GM13976 (cell line): ENCODE data around the gene GGA3.

Experiments used
- DNase-seq: peaks from one replicate; pipeline ENCODE4 v3.0.0; 2012; ENCODE audit warnings: low spot score
- in situ Hi-C: fragments of 300-500 bp; cut with MboI; formaldehyde crosslinking; loops from one replicate; pipeline ENCODE4 v1.12.0; 2022; ENCODE audit warnings: low sequenced_read_pairs, mixed read lengths, inconsistent platforms; ENCODE audit not compliant: unreplicated experiment
- TF ChIP-seq, protein P1 (sequence below): IDR thresholded peaks from 2 replicates; pipeline ENCODE4 v1.5.1; 2012; ENCODE audit warnings: borderline replicate concordance, mild to moderate bottlenecking; ENCODE audit not compliant: insufficient read depth; ENCODE audit errors: extremely low read depth, missing control alignments, control extremely low read depth

Gene GGA3

DNA sequence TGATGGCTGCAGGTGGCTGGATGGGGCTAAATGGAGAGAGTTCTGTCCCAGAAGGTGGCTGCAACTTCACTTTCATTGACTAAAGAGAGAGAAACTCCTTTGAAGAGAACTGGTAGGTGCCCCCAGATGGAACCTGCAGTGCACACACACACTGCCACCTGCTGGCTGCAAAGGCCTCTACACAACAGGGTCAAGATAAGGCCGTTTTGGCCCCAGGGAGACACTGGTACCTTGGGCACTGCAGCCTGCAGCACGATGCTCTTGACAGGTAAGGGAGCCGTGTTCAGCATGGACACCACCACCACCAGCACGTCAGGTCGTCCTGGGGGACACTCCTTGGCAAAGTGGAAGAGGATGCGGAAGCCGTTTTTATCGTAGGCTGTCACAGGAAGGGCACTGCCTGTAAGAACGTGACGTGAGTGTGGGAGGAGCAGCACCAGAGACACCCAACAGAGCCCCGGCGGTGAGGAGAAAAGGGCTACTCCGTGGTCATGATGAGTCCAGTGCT is 22.7 kb downstream of the GGA3 start:
- peak; percentile 84 for DNase-seq
- in situ Hi-C loops = no loop called here
- TF ChIP-seq, protein P1, sequence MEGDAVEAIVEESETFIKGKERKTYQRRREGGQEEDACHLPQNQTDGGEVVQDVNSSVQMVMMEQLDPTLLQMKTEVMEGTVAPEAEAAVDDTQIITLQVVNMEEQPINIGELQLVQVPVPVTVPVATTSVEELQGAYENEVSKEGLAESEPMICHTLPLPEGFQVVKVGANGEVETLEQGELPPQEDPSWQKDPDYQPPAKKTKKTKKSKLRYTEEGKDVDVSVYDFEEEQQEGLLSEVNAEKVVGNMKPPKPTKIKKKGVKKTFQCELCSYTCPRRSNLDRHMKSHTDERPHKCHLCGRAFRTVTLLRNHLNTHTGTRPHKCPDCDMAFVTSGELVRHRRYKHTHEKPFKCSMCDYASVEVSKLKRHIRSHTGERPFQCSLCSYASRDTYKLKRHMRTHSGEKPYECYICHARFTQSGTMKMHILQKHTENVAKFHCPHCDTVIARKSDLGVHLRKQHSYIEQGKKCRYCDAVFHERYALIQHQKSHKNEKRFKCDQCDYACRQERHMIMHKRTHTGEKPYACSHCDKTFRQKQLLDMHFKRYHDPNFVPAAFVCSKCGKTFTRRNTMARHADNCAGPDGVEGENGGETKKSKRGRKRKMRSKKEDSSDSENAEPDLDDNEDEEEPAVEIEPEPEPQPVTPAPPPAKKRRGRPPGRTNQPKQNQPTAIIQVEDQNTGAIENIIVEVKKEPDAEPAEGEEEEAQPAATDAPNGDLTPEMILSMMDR = peak; percentile 66

DNA sequence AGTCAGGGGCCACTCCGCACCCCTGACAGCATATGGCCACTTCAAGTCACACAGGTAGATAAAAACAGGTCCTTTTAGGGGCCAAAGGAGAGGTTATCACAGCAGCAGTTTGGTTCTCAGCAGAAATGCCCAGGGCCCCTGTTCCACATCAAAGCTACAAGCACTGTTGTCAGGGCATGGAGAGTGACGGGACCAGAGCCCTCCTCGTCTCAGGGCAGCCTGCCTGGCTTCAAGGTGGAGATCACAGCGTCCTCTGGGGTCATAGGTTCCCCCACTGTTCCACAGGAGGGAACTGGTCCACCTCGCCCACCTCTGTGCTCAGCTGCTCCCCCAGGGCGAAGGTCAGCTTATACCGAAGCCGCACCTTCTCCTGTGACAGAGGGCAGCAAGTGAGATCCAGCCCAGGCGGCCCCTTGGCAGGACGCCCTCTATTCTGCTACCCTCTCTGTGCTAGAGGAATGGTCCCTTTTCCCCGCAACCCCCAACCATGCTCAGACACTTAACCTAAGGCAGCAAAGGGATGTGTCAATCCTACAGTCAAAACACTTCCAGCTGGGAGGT is 23.3 kb downstream of the GGA3 start:
- TF ChIP-seq, protein P1 = no peak
- in situ Hi-C loops = no loop called here
- DNase-seq = no peak

DNA sequence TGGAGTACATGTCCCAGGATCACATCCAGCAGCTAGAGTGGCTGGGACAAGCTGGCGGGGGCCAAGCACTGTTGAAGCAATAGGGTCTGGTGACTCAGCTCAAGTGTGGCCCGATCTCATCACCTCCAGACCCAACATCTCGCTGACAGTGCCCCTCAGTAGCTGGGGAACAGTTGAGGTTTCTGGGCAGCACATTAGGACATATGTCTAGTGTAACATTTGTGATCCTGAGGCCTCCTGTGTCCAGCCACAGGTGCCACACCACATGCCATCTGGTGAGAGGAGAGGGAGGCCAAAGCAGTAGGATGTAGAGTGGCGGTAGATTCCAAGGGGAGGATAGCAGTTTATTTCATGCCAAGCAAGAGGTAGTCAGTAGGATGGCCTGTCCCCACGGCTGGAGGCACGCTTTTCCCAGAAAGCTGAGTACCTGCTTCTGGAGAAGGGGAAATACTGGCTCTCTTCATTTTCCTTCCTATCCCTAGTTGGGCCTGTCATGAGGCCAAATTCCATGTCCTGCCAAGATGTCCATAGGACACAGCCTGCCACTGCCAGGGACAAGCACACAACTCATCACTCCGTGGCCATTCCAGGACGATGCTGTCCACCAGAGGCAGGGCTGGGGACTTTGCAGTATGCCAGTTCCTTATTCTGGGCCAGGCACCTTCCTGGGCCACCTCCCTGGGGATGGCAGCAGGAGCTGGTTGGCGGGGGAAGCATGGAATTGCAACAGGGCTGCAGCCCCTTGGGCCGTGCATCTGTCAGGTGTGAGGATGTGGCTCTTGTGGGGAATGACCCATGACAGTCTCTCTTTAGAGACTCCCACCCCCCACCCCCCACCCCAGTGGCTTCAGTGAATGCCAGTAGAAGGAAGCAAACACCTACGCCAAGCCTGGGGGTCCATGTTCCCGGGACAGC is 24.0 kb downstream of the GGA3 start:
- TF ChIP-seq, protein P1 = no peak
- no peak for DNase-seq
- in situ Hi-C loops = no loop called here

DNA sequence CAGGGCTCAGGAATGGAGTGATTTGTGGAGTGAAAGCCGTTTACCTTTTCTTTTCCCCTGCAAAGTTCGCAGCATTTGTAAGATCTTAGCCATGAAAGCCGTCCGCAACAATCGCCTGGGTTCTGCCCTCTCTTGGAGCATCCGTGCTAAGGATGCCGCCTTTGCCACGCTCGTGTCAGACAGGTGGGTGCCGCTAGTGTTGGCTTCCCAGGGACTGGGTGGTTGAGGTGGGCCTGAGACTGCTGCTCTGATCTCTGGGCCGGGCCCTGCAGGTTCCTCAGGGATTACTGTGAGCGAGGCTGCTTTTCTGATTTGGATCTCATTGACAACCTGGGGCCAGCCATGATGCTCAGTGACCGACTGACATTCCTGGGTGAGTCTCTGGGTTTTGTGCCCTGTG is 28.6 kb downstream of the GGA3 start:
- DNase-seq = no peak
- TF ChIP-seq, protein P1 = no peak
- in situ Hi-C loops = no loop called here

DNA sequence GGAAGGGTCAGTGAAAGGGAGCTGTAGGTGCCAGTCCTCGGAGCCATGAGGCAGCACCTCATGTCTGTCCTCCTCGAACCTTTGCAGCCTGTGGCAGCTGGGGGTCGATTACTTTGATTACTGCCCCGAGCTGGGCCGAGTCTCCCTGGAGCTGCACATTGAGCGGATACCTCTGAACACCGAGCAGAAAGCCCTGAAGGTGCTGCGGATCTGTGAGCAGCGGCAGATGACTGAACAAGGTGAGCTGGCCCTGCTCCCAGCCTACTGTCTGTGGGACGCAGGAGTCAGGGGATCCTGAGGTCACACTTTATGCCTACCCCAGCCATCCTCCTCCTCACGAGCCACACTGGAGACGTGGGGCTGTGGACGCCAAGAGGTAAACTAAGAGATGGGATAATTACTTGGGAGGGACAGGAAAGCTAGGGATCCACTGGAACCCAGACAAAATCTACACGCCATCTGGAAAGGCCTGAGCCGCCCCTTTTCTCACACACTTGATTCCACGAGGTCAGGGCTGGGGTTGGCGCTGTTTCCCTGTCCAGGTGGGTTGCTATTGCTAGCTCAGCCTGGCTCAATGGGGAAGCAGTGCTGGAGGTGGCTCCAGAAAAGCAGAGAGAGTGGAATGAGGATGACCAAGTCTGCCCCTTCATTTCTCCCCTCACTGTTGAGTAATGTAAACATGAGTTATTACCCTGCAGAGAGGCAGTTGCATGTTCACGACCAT is 29.5 kb downstream of the GGA3 start:
- TF ChIP-seq, protein P1 = no peak
- in situ Hi-C loops = no loop called here
- DNase-seq = no peak

DNA sequence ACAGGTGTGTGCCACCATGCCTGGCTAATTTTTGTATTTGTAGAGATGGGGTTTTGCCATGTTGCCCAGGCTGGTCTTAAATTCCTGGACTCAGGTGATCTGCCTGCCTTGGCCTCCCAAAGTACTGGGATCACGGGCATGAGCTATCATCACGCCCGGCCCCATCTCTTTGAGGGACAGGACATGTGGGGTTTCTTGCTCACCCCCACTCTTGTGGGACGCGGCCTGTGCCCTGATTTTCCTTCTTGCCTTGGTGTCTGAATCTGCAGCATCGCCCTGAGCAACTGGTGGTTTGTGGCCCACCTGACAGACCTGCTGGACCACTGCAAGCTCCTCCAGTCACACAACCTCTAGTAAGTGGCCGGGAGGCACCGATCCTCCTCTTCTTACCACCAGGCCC is 30.3 kb downstream of the GGA3 start:
- TF ChIP-seq, protein P1 = no peak
- in situ Hi-C loops = no loop called here
- DNase-seq = no peak
